Trophoblast cell (in vitro differentiated cells and primary cell): ENCODE measurements around the gene MAPK11.

ENCODE experiments used
- DNase-seq, 2 donors: peaks; one replicate each; pipeline ENCODE4 v3.0.0-alpha.2; 2016
- H2AFZ ChIP-seq: 2 replicates; pipeline ENCODE4 v1.6.1; 2013; ENCODE audit warnings: low read length, moderate library complexity, mild to moderate bottlenecking; ENCODE audit not compliant: insufficient read depth, poor library complexity
- H2AK5ac ChIP-seq: 2 replicates; pipeline ENCODE4 v1.6.1; 2013; ENCODE audit warnings: mild to moderate bottlenecking, low read length
- H2BK120ac ChIP-seq: 2 replicates; pipeline ENCODE4 v1.6.1; 2013; ENCODE audit warnings: low read length, mild to moderate bottlenecking, moderate library complexity; ENCODE audit not compliant: insufficient read depth, poor library complexity
- H2BK12ac ChIP-seq: 2 replicates; pipeline ENCODE4 v1.6.1; 2013; ENCODE audit warnings: mild to moderate bottlenecking, low read length, moderate library complexity
- H2BK5ac ChIP-seq: 2 replicates; pipeline ENCODE4 v1.6.1; 2013; ENCODE audit warnings: low read length, low read depth, moderate library complexity, mild to moderate bottlenecking; ENCODE audit not compliant: poor library complexity
- H3K14ac ChIP-seq: 2 replicates; pipeline ENCODE4 v1.6.1; 2013; ENCODE audit warnings: mild to moderate bottlenecking, low read length
- H3K18ac ChIP-seq: 2 replicates; pipeline ENCODE4 v1.6.1; 2013; ENCODE audit warnings: mild to moderate bottlenecking, low read length
- H3K23ac ChIP-seq: 2 replicates; pipeline ENCODE4 v1.6.1; 2013; ENCODE audit warnings: low read length
- H3K27ac ChIP-seq: 2 replicates; pipeline ENCODE4 v1.5.1; 2013; ENCODE audit warnings: low read depth, mild to moderate bottlenecking, inconsistent platforms, low read length, moderate library complexity
- H3K27me3 ChIP-seq: 2 replicates; pipeline ENCODE4 v1.6.1; 2013; ENCODE audit warnings: inconsistent platforms, mild to moderate bottlenecking, low read length, moderate library complexity; ENCODE audit not compliant: insufficient read depth
- H3K36me3 ChIP-seq, 2 experiments: 1 replicate in 1 of 2; 2 replicates in 1 of 2; pipeline ENCODE4 v1.6.1; 2013; ENCODE audit warnings: low read length in 2 of 2, mild to moderate bottlenecking in 2 of 2, moderate library complexity in 1 of 2; ENCODE audit not compliant: insufficient read depth in 2 of 2, control insufficient read depth in 1 of 2
- H3K4ac ChIP-seq: 2 replicates; pipeline ENCODE4 v1.6.1; 2013; ENCODE audit warnings: low read depth, mild to moderate bottlenecking, low read length, moderate library complexity
- H3K4me1 ChIP-seq, 2 experiments: 1 replicate in 1 of 2; 2 replicates in 1 of 2; pipeline ENCODE4 v1.6.1; 2013; ENCODE audit warnings: low read length in 2 of 2, mild to moderate bottlenecking in 2 of 2, moderate library complexity in 1 of 2; ENCODE audit not compliant: insufficient read depth in 2 of 2, control insufficient read depth in 1 of 2
- H3K4me2 ChIP-seq: 2 replicates; pipeline ENCODE4 v1.6.1; 2013; ENCODE audit warnings: inconsistent platforms, mild to moderate bottlenecking, low read length, moderate library complexity
- H3K4me3 ChIP-seq: 2 replicates; pipeline ENCODE4 v1.5.1; 2013; ENCODE audit warnings: mild to moderate bottlenecking, low read depth, low read length, inconsistent platforms
- H3K79me1 ChIP-seq: one replicate; pipeline ENCODE4 v1.6.1; 2013; ENCODE audit warnings: low read length
- H3K79me2 ChIP-seq: 2 replicates; pipeline ENCODE4 v1.6.1; 2013; ENCODE audit warnings: low read length, mild to moderate bottlenecking; ENCODE audit not compliant: control insufficient read depth, insufficient read depth, poor library complexity
- H3K9ac ChIP-seq: 2 replicates; pipeline ENCODE4 v1.6.1; 2013; ENCODE audit warnings: mild to moderate bottlenecking, low read length
- H3K9me3 ChIP-seq: 2 replicates; pipeline ENCODE4 v1.6.1; 2013; ENCODE audit warnings: low read depth, mild to moderate bottlenecking, control low read depth, inconsistent platforms, low read length; ENCODE audit not compliant: insufficient read depth
- H4K12ac ChIP-seq: 2 replicates; pipeline ENCODE4 v1.6.1; 2013; ENCODE audit warnings: low read depth, mild to moderate bottlenecking, low read length, moderate library complexity
- H4K8ac ChIP-seq: 2 replicates; pipeline ENCODE4 v1.6.1; 2013; ENCODE audit warnings: low read depth, mild to moderate bottlenecking, low read length, moderate library complexity
- H4K91ac ChIP-seq: one replicate; pipeline ENCODE4 v1.6.1; 2013; ENCODE audit warnings: low read depth, mild to moderate bottlenecking, low read length, moderate library complexity
- WGBS: extraction: QIAGEN DNeasy Blood & Tissue Kit; methylation state at CpG from one replicate; pipeline ENCODE4 v1.1.7; 2013; ENCODE audit warnings: missing lambda C conversion rate; ENCODE audit not compliant: insufficient read length, insufficient coverage; ENCODE audit errors: extremely low coverage; 5-methylcytosine and 5-hydroxymethylcytosine counted together

Gene MAPK11

GRCh38 chr22:50246242-50247175 is 23.7 kb downstream of the MAPK11 start:
- peaks cover 13% of the 10 kb centered on the region for H3K79me1 ChIP-seq
- H2BK12ac ChIP-seq, result no peak overlapping the region
- H3K4me1 ChIP-seq, result peaks cover 18 to 29% of the 10 kb centered on the region in 2 experiments
- no peak overlapping the region for H2AK5ac ChIP-seq
- peaks cover 26 to 29% of the 10 kb centered on the region in 2 experiments for H3K36me3 ChIP-seq
- H2BK5ac ChIP-seq, result no peak overlapping the region
- H3K9me3 ChIP-seq, result peaks cover 3% of the 10 kb centered on the region
- no peak overlapping the region for H3K4me2 ChIP-seq
- H3K23ac ChIP-seq, result no peak overlapping the region
- no peak overlapping the region for H4K91ac ChIP-seq
- no peak overlapping the region for H4K12ac ChIP-seq
- H3K4me3 ChIP-seq, result peak overlapping the region; percentile 16
- H3K14ac ChIP-seq, result no peak overlapping the region
- no peak for DNase-seq
- H3K27ac ChIP-seq, result no peak overlapping the region
- H3K9ac ChIP-seq, result no peak overlapping the region
- peaks cover 16% of the 10 kb centered on the region for H3K79me2 ChIP-seq
- no CpG with 5 or more reads among the region's 20 CpGs for WGBS
- H3K4ac ChIP-seq, result no peak overlapping the region
- no peaks in the 10 kb centered on the region for H3K27me3 ChIP-seq
- no peak overlapping the region for H2BK120ac ChIP-seq
- no peak overlapping the region for H4K8ac ChIP-seq
- H2AFZ ChIP-seq, result no peak overlapping the region
- H3K18ac ChIP-seq, result no peak overlapping the region

DNA sequence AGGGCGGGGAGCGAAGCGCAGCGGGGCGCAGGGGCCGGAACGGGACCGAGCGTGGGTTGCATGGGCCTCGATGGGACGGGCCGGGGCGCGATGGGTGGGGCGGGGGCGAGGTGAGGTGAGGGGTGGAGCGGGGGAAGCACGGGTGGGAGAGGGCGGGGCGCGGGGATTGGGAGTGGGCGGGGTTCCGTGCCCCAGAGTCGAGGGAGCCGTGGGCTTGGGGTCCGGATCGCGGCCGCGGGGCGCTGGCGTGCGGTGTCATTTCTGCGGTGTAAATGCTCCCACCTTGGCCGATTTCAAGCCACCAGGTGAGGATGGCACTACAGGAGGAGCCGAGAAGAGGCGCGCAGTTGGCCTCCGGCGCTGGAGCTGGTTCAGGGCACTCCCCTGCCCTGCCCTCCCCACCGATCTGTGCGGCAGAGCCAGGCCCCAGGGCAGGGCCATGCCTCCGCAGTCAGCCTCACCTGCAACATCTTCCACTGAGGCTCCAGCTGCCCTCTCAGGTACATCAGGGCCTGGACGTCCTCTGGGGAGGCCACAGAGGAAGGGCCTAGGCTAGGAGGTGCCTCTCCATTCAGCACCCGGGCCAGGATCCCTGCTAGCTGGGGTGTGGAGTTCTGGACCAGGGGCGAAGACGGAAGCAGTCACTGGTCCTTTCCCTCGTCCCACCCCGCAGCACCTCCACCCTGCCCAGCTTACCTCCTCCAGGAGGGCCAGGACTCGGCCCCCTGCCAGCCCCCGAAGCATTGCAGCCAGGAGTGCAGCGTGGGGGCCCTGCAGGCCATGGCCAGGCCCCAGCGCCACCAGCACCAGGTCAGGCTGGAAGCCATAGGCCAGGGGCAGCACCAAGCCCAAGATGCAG is 24.7 kb downstream of the MAPK11 start:
- Histone ChIP-seq H3K4ac (peak overlapping the region; percentile 75), H3K27ac (peak overlapping the region; percentile 87), H3K23ac (no peak overlapping the region), H2BK5ac (peak overlapping the region; percentile 73), H3K14ac (peak overlapping the region; percentile 92), H3K9ac (peak overlapping the region; percentile 80), H4K8ac (peak overlapping the region; percentile 97), H3K27me3 (no peaks in the 10 kb centered on the region), H3K9me3 (peaks cover 3% of the 10 kb centered on the region), H3K4me3 (peak overlapping the region; percentile 92), H2BK12ac (no peak overlapping the region), H2AK5ac (peak overlapping the region; percentile 29), H3K79me2 (peaks cover 11% of the 10 kb centered on the region), H3K36me3 (peaks cover 26 to 29% of the 10 kb centered on the region in 2 experiments), H3K79me1 (peaks cover 7% of the 10 kb centered on the region), H2BK120ac (peak overlapping the region; percentile 52), H4K12ac (peak overlapping the region; percentile 91), H3K4me1 (peaks cover 15 to 24% of the 10 kb centered on the region in 2 experiments), H3K4me2 (peak overlapping the region; percentile 90), H2AFZ (peak overlapping the region; percentile 86), H3K18ac (peak overlapping the region; percentile 95), H4K91ac (peak overlapping the region; percentile 86)
- WGBS, result no CpG with 5 or more reads among the region's 53 CpGs
- DNase-seq, result no peak

DNA sequence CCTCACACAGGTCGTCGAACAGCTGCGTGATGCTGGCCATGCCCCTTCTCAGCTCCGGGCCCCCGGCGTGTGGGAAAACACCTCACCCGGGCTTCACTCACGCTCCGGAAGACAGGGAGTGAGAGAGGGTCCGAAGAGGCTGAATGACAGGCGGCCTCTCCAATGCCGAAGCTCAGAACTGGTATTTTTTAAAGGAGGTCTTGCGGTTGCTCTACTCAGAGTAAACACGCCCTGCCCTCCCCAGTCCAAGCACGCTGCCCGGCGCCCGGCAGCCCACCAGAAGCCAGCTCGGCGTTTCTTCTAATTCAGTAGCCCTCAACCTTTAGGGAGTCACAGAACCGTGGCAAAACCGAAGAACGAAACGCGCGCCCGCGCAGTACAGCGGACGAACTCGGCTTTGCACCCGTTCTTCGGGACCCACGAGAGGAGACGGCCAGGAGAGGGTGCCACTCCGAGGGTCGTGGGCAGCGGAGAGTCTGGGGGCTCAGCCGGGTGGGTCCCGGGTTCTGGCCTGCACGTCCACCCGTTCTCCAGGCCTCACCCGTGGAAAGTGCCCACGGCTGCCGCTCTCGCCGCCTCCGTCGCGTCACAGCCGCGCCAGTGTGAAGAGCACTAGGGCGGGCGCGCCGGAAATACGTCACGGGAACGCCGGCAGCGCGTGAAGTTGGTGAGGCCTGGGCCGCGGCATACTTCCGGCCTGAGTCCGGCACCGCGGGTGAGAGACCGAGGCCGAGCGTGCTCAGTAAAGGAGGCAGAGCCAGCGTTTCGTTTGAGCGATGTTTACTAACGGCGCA is 25.6 kb downstream of the MAPK11 start, which contains the start of gene TUBGCP6:
TUBGCP6 (minus strand) TSS at position 604 of the 794 bp plus-strand sequence; CDS start at position 40, 564 bp downstream.
- Histone ChIP-seq H3K23ac (no peak within 1 kb of the TSS), H3K79me1 (peaks cover 7% of the 10 kb centered on the region), H3K14ac (peak within 1 kb of the TSS; percentile 92), H2AK5ac (peak within 1 kb of the TSS; percentile 29), H3K27ac (peak within 1 kb of the TSS; percentile 87), H3K4me3 (peak within 1 kb of the TSS; percentile 92), H3K4me1 (peaks cover 10 to 18% of the 10 kb centered on the region in 2 experiments), H3K9ac (peak within 1 kb of the TSS; percentile 88), H3K9me3 (peaks cover 2% of the 10 kb centered on the region), H2BK12ac (no peak within 1 kb of the TSS), H3K18ac (peak within 1 kb of the TSS; percentile 95), H3K4ac (peak within 1 kb of the TSS; percentile 75), H3K27me3 (no peaks in the 10 kb centered on the region), H2BK5ac (peak within 1 kb of the TSS; percentile 73), H2BK120ac (peak within 1 kb of the TSS; percentile 52), H3K79me2 (peaks cover 11% of the 10 kb centered on the region), H3K36me3 (peaks cover 33 to 35% of the 10 kb centered on the region in 2 experiments), H4K91ac (peak within 1 kb of the TSS; percentile 86), H4K8ac (peak within 1 kb of the TSS; percentile 97), H4K12ac (peak within 1 kb of the TSS; percentile 91), H2AFZ (peak within 1 kb of the TSS; percentile 86), H3K4me2 (peak within 1 kb of the TSS; percentile 90)
- no CpG with 5 or more reads among the region's 76 CpGs for WGBS
- DNase-seq, result peak; percentile 93 to 95
